ENCODE measurements around the gene LYRM7. TPM values are rescaled to one million over a fixed set of nuclear protein-coding genes. Genes with fewer than 3 reads are reported as not detected.
A peak's percentile ranks its signal among the peaks of the same experiment; 100 is the strongest.
"Not testable (repeated sequence)": the region's sequence is repeated elsewhere in the genome, so short reads cannot be mapped to it uniquely, and the experiment has no call there.

The LYRM7 gene
- total RNA-seq, 4 donors from 2014 or later, result 5.3 to 9.1 (median 8.1) TPM

DNA sequence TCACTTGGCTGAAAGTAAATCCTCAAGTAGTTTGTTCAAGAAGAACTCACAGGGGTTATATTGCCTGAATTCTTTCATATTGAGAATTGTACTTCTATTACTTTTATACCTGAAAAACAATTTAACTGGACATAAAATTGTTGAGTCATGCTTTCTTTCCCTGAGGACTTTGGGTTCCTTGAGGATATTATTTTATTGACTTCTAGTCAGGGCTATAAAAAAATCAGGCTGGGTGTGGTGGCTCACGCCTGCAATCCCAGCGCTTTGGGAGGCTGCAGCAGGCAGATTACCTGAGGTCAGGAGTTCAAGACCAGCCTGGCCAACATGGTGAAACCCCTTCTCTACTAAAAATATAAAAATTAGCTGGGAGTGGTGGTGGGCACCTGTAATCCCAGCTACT, 75.2 kb downstream of the LYRM7 start:
- H3K4me1 ChIP-seq, result no peaks in the 10 kb centered on the region
- no peaks in the 10 kb centered on the region for H3K27me3 ChIP-seq
- no peak for DNase-seq (ENCODE audit: extremely low spot score)
- H3K9me3 ChIP-seq, result peaks cover 0 to 18% (median 10%) of the 10 kb centered on the region in 4 donors
- no peak overlapping the region for H3K27ac ChIP-seq (replicated peaks in 1 of 4)
- H3K36me3 ChIP-seq, result no peaks in the 10 kb centered on the region
- WGBS, result 96% methylated on average over 2 of the region's 2 CpGs
- TF ChIP-seq POLR2AphosphoS5 (IDR thresholded peaks at IDR 0.05), result no peak
- no peak for TF ChIP-seq EP300 (IDR thresholded peaks at IDR 0.05)
- TF ChIP-seq CTCF (IDR thresholded peaks at IDR 0.05), result no peak
- no peak for TF ChIP-seq POLR2A (IDR thresholded peaks at IDR 0.05; ENCODE audit: low read depth)
- H3K4me3 ChIP-seq, result no peak overlapping the region
- intact Hi-C loops (cut with DNase I), result no loop called here

DNA sequence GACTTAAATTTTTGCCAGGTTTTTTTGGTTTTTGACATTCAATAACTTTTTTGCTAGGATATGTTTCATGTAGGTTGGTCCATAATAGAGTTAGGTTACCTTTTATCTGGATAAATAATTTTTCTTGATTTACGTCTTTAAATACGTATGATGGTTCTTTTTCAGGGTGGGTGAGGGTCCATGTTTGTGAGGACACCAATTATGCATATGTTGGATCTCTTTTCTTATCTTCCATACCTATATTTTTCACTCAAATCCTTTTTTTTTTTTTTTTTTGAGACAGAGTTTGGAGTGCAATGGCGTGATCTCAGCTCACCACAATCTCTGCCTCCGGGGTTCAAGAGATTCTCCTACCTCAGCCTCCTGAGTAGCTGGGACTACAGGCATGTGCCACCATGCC, 75.8 kb downstream of the LYRM7 start:
- DNase-seq (ENCODE audit: extremely low spot score), result no peak
- H3K27me3 ChIP-seq, result no peaks in the 10 kb centered on the region
- peaks cover 0 to 18% (median 10%) of the 10 kb centered on the region in 4 donors for H3K9me3 ChIP-seq
- intact Hi-C loops (cut with DNase I), result no loop called here
- no peak overlapping the region for H3K4me3 ChIP-seq
- H3K36me3 ChIP-seq, result no peaks in the 10 kb centered on the region
- 97% methylated on average over 4 of the region's 4 CpGs for WGBS
- no peak for TF ChIP-seq POLR2AphosphoS5 (IDR thresholded peaks at IDR 0.05)
- TF ChIP-seq EP300 (IDR thresholded peaks at IDR 0.05), result no peak
- TF ChIP-seq CTCF (IDR thresholded peaks at IDR 0.05), result no peak
- no peak for TF ChIP-seq POLR2A (IDR thresholded peaks at IDR 0.05; ENCODE audit: low read depth)
- H3K4me1 ChIP-seq, result no peaks in the 10 kb centered on the region
- no peak overlapping the region for H3K27ac ChIP-seq (replicated peaks in 1 of 4)

DNA sequence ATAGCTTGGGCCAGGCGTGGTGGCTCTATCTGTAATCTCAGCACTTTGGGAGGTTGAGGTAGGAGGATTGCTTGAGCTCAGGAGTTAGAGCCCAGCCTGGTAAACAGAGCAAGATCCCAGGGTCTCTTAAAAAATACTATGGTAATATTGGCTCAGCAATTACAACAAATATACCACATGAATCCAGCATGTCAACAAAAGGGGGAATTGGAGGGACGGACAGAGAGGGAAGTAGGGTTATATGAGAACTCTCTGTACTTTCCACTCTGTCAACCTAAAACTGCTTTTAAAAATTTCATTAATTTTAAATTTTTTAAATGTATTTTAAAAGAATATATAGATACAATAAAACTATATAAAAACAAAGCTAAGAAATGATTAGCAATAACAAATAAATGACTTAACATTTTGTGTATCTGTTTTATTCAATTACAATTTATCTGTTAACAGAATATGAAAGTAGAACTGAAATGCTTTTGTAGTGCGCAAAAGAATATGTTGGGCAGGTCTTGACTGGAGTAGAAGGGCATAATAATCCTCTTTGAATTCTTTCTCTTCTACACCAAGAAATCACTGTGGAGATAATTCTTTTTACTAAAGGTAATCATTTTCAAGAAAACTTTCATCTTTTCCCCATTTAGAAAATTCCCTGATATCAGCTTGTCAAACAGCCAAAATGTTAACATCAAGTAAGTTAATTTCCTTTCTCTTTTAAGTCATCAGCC, 80.2 kb downstream of the LYRM7 start:
- TF ChIP-seq EP300 (IDR thresholded peaks at IDR 0.05) (no peak), CTCF (IDR thresholded peaks at IDR 0.05) (no peak), POLR2A (IDR thresholded peaks at IDR 0.05; ENCODE audit: low read depth) (no peak), POLR2AphosphoS5 (IDR thresholded peaks at IDR 0.05) (no peak)
- H3K4me1 ChIP-seq, result peaks cover 0 to 7% (median 0%) of the 10 kb centered on the region in 4 donors
- H3K36me3 ChIP-seq, result no peaks in the 10 kb centered on the region
- DNase-seq (ENCODE audit: extremely low spot score), result no peak
- H3K27me3 ChIP-seq, result no peaks in the 10 kb centered on the region
- H3K9me3 ChIP-seq, result peaks cover 0 to 18% (median 9%) of the 10 kb centered on the region in 4 donors
- intact Hi-C loops (cut with DNase I), result no loop called here
- H3K27ac ChIP-seq (replicated peaks in 1 of 4), result no peak overlapping the region
- H3K4me3 ChIP-seq, result no peak overlapping the region
- WGBS, result 89% methylated on average over 3 of the region's 3 CpGs

- TF ChIP-seq POLR2AphosphoS5 (IDR thresholded peaks at IDR 0.05) (peak; percentile 29 to 31), POLR2A (IDR thresholded peaks at IDR 0.05; ENCODE audit: low read depth) (no peak)
- no peaks in the 10 kb centered on the region for H3K9me3 ChIP-seq
- peaks cover 0 to 7% (median 0%) of the 10 kb centered on the region in 4 donors for H3K4me1 ChIP-seq
- WGBS, result 75% methylated on average over 6 of the region's 6 CpGs
- no peaks in the 10 kb centered on the region for H3K36me3 ChIP-seq
- H3K27me3 ChIP-seq, result no peaks in the 10 kb centered on the region
- intact Hi-C loops (cut with DNase I), result no loop called here
- no peak for DNase-seq (ENCODE audit: extremely low spot score)
- peak overlapping the region in 2 of 4 donors; percentile 30 to 36 for H3K27ac ChIP-seq (replicated peaks in 1 of 4)
- no peak overlapping the region for H3K4me3 ChIP-seq
Measured at GRCh38 chr5:131252824-131253171, 82.1 kb downstream of the LYRM7 start.

DNA sequence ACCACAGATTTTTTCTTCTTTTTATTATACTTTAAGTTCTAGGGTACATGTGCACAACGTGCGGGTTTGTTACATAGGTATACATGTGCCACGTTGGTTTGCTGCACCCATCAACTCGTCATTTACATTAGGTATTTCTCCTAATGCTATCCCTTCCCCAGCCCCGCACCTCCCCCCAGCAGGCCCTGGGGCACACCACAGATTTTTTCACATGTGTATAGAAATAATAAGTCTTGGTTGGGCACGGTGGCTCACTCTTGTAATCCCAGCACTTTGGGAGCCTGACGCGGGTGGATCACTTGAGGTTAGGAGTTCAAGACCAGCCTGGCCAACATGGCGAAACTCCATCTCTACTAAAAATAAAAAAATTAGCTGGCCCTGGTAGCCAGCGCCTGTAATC, 83.3 kb downstream of the LYRM7 start:
- H3K27me3 ChIP-seq; H3K27ac ChIP-seq (replicated peaks in 1 of 4); H3K36me3 ChIP-seq; intact Hi-C loops (cut with DNase I); DNase-seq (ENCODE audit: extremely low spot score); H3K4me3 ChIP-seq; H3K9me3 ChIP-seq; H3K4me1 ChIP-seq: not testable (repeated sequence)
- 93% methylated on average over 10 of the region's 10 CpGs for WGBS

DNA sequence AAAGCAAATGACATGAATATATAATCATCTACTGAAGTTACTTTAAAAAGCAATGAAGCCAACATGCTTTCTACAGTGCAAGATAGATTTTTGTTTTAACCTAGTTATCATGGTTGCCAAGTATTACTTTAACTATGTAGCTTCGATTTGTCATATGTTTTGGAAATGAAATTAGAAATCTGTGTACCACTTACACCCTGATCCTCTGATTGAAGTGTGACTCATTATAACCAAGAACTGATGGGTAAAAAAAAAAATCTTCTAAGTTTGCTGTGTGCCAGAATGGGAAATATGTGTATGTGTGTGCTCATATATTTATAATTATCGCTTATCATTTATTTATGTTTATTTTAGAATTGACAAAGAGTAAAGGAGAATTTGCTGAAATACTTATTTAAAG, 84.0 kb downstream of the LYRM7 start:
- no peaks in the 10 kb centered on the region for H3K36me3 ChIP-seq
- H3K4me1 ChIP-seq, result peaks cover 0 to 7% (median 0%) of the 10 kb centered on the region in 4 donors
- H3K27ac ChIP-seq (replicated peaks in 1 of 4), result no peak overlapping the region
- intact Hi-C loops (cut with DNase I), result no loop called here
- no peak overlapping the region for H3K4me3 ChIP-seq
- H3K27me3 ChIP-seq, result no peaks in the 10 kb centered on the region
- H3K9me3 ChIP-seq, result no peaks in the 10 kb centered on the region
- TF ChIP-seq POLR2AphosphoS5 (IDR thresholded peaks at IDR 0.05), result no peak
- no peak for TF ChIP-seq POLR2A (IDR thresholded peaks at IDR 0.05; ENCODE audit: low read depth)
- TF ChIP-seq EP300 (IDR thresholded peaks at IDR 0.05), result no peak
- 90% methylated on average over 2 of the region's 2 CpGs for WGBS
- DNase-seq (ENCODE audit: extremely low spot score), result no peak

Other genes starting within 250 kb of the LYRM7 start
- gene HINT1, start 5.7 kb upstream of the LYRM7 start, total RNA-seq, result 100 to 1,000 TPM; 129 to 251 (median 201) TPM
- 10 to 100 TPM; 23.1 to 28.0 (median 25.4) TPM for gene CDC42SE2, start 93.1 kb downstream of the LYRM7 start, total RNA-seq

Measured in esophagus muscularis mucosa (tissue), 4 donors.